Endothelial cell of umbilical vein (primary cell): ENCODE results near the gene TMEM191C. TPM values are rescaled to one million over a fixed set of nuclear protein-coding genes. Genes with fewer than 3 reads are reported as not detected.

Experiments used
- BruUV-seq: library from RNA; stranded (reverse); fragments of 400-500 nt; replicated peaks from 2 replicates; lab custom pipeline; 2021; lab: Mats Ljungman, UMichigan
- CTCF ChIA-PET: fragments of 300-600, 350-600 bp; sonication (Branson Sonifier 250); formaldehyde crosslinking; loops from one replicate; lab custom pipeline; 2021; ENCODE audit warnings: antibody characterized with exemption, inconsistent platforms; lab: Charles Lee
- POLR2A ChIA-PET: fragments of 300-600, 350-600 bp; sonication (Branson Sonifier 250); formaldehyde crosslinking; loops from one replicate; lab custom pipeline; 2021; ENCODE audit warnings: antibody characterized with exemption, inconsistent platforms; lab: Charles Lee
- DNase-seq: peaks from one replicate; pipeline ENCODE4 v3.0.0-alpha.2; 2011; ENCODE audit warnings: low read depth, low spot score
- FAIRE-seq: peaks from 2 replicates; lab custom pipeline; 2011; peaks lifted over from hg19 to GRCh38; lab: Jason Lieb, UNC
- H2AFZ ChIP-seq: 2 replicates; pipeline ENCODE4 v1.6.0; 2012; ENCODE audit warnings: low read depth, low read length, control low read depth, inconsistent platforms
- H3K27ac ChIP-seq: 2 replicates; pipeline ENCODE4 v1.5.1; 2011; ENCODE audit warnings: low read depth, mild to moderate bottlenecking, control low read depth, low read length, moderate library complexity; ENCODE audit not compliant: insufficient read depth
- H3K27me3 ChIP-seq, 2 experiments: 2 replicates each; pipeline versions ENCODE4 v1.6.0 to v1.6.1; 2011; ENCODE audit warnings: low read length in 2 of 2, mixed read lengths in 1 of 2; ENCODE audit not compliant: control insufficient read depth in 2 of 2, insufficient read depth in 2 of 2
- H3K36me3 ChIP-seq, 2 experiments: 2 replicates in 1 of 2; 3 replicates in 1 of 2; pipeline ENCODE4 v1.5.1; 2011; ENCODE audit warnings: low read length in 2 of 2, mild to moderate bottlenecking in 1 of 2, moderate library complexity in 1 of 2; ENCODE audit not compliant: control insufficient read depth in 2 of 2, insufficient read depth in 2 of 2; ENCODE audit errors: extremely low read depth in 1 of 2
- H3K4me1 ChIP-seq: 3 replicates; pipeline ENCODE4 v1.5.1; 2011; ENCODE audit warnings: mild to moderate bottlenecking, low read length; ENCODE audit not compliant: control insufficient read depth, insufficient read depth; ENCODE audit errors: extremely low read depth
- H3K4me2 ChIP-seq: 2 replicates; pipeline ENCODE4 v1.6.1; 2011; ENCODE audit warnings: low read length, control low read depth, mixed read lengths; ENCODE audit not compliant: insufficient read depth
- H3K4me3 ChIP-seq, 3 experiments: fragments of 200-600 bp in 1 of 3; sonication (generic), shearing (Covaris generic) in 1 of 3; replicated peaks in 1 of 3; 2 replicates each; pipeline ENCODE4 v1.5.1; 2011 to 2016; ENCODE audit warnings: control low read depth in 3 of 3, low read length in 3 of 3, mild to moderate bottlenecking in 2 of 3, inconsistent platforms in 1 of 3, low read depth in 1 of 3, moderate library complexity in 1 of 3; ENCODE audit not compliant: insufficient read depth in 1 of 3
- H3K79me2 ChIP-seq: 2 replicates; pipeline ENCODE4 v1.6.0; 2012; ENCODE audit warnings: low read length, inconsistent platforms; ENCODE audit not compliant: control insufficient read depth, insufficient read depth
- H3K9ac ChIP-seq: replicated peaks from 2 replicates; pipeline ENCODE3; 2011; ENCODE audit warnings: low read length, control low read depth; ENCODE audit not compliant: insufficient read depth; ENCODE audit errors: extremely low read depth
- H3K9me1 ChIP-seq: replicated peaks from 3 replicates; pipeline ENCODE4 v1.6.0; 2011; ENCODE audit warnings: mild to moderate bottlenecking, low read length; ENCODE audit not compliant: control insufficient read depth, insufficient read depth; ENCODE audit errors: extremely low read depth
- H3K9me3 ChIP-seq: replicated peaks from 2 replicates; pipeline ENCODE4 v1.5.1; 2012; ENCODE audit warnings: low read length, inconsistent platforms; ENCODE audit not compliant: control insufficient read depth, insufficient read depth
- H4K20me1 ChIP-seq: replicated peaks from 2 replicates; pipeline ENCODE3; 2011; ENCODE audit warnings: mild to moderate bottlenecking, low read length; ENCODE audit not compliant: control insufficient read depth, insufficient read depth; ENCODE audit errors: extremely low read depth
- CTCF ChIP-seq, 2 donors: IDR thresholded peaks; 1 replicate in 1 of 2; 2 replicates in 1 of 2; pipeline ENCODE4 v1.5.1; 2011; ENCODE audit warnings: low read length in 2 of 2, mild to moderate bottlenecking in 2 of 2, moderate library complexity in 2 of 2, control low read depth in 1 of 2, inconsistent platforms in 1 of 2, low read depth in 1 of 2; ENCODE audit not compliant: insufficient read depth in 1 of 2; ENCODE audit errors: extremely low read depth in 1 of 2
- EZH2 ChIP-seq: IDR thresholded peaks from 2 replicates; pipeline ENCODE4 v1.6.1; 2012; ENCODE audit warnings: borderline replicate concordance, low read depth, mild to moderate bottlenecking, moderate library complexity, low read length, inconsistent platforms; ENCODE audit not compliant: severe bottlenecking
- GATA2 ChIP-seq: IDR thresholded peaks from 2 replicates; pipeline ENCODE4 v1.7.0; 2011; ENCODE audit warnings: low read depth, mild to moderate bottlenecking, moderate library complexity, mixed read lengths, low read length; ENCODE audit not compliant: insufficient read length, insufficient read depth
- JUN ChIP-seq: IDR thresholded peaks from 2 replicates; pipeline ENCODE4 v1.6.1; 2011; ENCODE audit warnings: borderline replicate concordance, low read depth; ENCODE audit not compliant: insufficient read length, insufficient read depth
- MAX ChIP-seq: IDR thresholded peaks from 2 replicates; pipeline ENCODE4 v1.6.1; 2011; ENCODE audit not compliant: insufficient read depth, insufficient read length
- MYC ChIP-seq: IDR thresholded peaks from one replicate; pipeline ENCODE4 v1.6.1; 2011; ENCODE audit warnings: mild to moderate bottlenecking, low read depth, low read length
- POLR2A ChIP-seq: IDR thresholded peaks from 2 replicates; pipeline ENCODE4 v1.6.1; 2012; ENCODE audit warnings: low read depth, mild to moderate bottlenecking, control low read depth, low read length
- POLR2AphosphoS5 ChIP-seq: IDR thresholded peaks from 2 replicates; pipeline ENCODE4 v1.6.1; 2012; ENCODE audit warnings: low read depth, mild to moderate bottlenecking, control low read depth, low read length, moderate library complexity; ENCODE audit not compliant: insufficient read depth
- dilution Hi-C: fragments of 300-500 bp; cut with MboI; formaldehyde crosslinking; loops from one replicate; pipeline ENCODE4 v1.15.0; 2019; ENCODE audit warnings: low sequenced_read_pairs; ENCODE audit not compliant: extremely low pct_ligation_motif_present
- intact Hi-C: fragments of 100-400 bp; cut with micrococcal nuclease; formaldehyde crosslinking; loops from one replicate; pipeline ENCODE4 v1.10.0; 2022
- polyA plus RNA-seq, 4 experiments: library from polyadenylated mRNA; depleted of rRNA in 3 of 4; stranded (reverse) in 3 of 4; unstranded in 1 of 4; fragments of >200 nt; gene quantifications; 2 replicates each; pipeline versions ENCODE4 v1.2.1 to v1.2.3, GENCODE V29; 2011 to 2012; ENCODE audit warnings: missing spikeins in 1 of 4
- total RNA-seq: library from RNA; stranded (reverse); gene quantifications from 2 replicates; pipeline ENCODE4 v1.2.3, GENCODE V29; 2021

TMEM191C gene
- total and polyA plus RNA-seq, 2 donors (not counting 3 experiments of a cell fraction or from before 2014, with no cell fraction given): 0.47 to 1.2 TPM

- H3K9me1 ChIP-seq: no peaks in the 10 kb centered on the region
- no peaks in the 10 kb centered on the region for H3K36me3 ChIP-seq
- intact Hi-C loops: no loop called here
- H3K4me2 ChIP-seq: no peak overlapping the region
- H3K9ac ChIP-seq: no peak overlapping the region
- dilution Hi-C loops: no loop called here
- no peak overlapping the region for H3K27ac ChIP-seq
- H2AFZ ChIP-seq: no peak overlapping the region
- DNase-seq: no peak
- H3K9me3 ChIP-seq: no peaks in the 10 kb centered on the region
- H3K4me1 ChIP-seq: no peaks in the 10 kb centered on the region
- ChIA-PET POLR2A (no interaction called here), CTCF (no interaction called here)
- no peaks in the 10 kb centered on the region for H3K27me3 ChIP-seq
- FAIRE-seq: no peak
- no peaks in the 10 kb centered on the region for H3K79me2 ChIP-seq
- BruUV-seq: no TSS peak
- no peaks in the 10 kb centered on the region for H4K20me1 ChIP-seq
- no peak overlapping the region for H3K4me3 ChIP-seq
- TF ChIP-seq CTCF (IDR thresholded peaks at IDR 0.05; ENCODE audit: extremely low read depth in 1 of 2, insufficient read depth in 1 of 2, low read depth in 1 of 2, low read length in 2 of 2): no peak
- TF ChIP-seq MYC: no peak
- TF ChIP-seq POLR2AphosphoS5: no peak
- no peak for TF ChIP-seq POLR2A
- no peak for TF ChIP-seq MAX
- no peak for TF ChIP-seq GATA2
- no peak for TF ChIP-seq JUN
- no peak for TF ChIP-seq EZH2
Measured at GRCh38 chr22:21455334-21456089, 11.7 kb upstream of the TMEM191C start.
